Activated gamma-delta T cell treated with Interleukin-2 at 50 U/mL for 16 hours (primary cell): ENCODE measurements around the gene ANKRD6.
A peak's percentile ranks its signal among the peaks of the same experiment; 100 is the strongest.

Experiments
- DNase-seq: peaks from one replicate; pipeline ENCODE4 v3.0.0-alpha.2; 2020

The ANKRD6 gene

DNA sequence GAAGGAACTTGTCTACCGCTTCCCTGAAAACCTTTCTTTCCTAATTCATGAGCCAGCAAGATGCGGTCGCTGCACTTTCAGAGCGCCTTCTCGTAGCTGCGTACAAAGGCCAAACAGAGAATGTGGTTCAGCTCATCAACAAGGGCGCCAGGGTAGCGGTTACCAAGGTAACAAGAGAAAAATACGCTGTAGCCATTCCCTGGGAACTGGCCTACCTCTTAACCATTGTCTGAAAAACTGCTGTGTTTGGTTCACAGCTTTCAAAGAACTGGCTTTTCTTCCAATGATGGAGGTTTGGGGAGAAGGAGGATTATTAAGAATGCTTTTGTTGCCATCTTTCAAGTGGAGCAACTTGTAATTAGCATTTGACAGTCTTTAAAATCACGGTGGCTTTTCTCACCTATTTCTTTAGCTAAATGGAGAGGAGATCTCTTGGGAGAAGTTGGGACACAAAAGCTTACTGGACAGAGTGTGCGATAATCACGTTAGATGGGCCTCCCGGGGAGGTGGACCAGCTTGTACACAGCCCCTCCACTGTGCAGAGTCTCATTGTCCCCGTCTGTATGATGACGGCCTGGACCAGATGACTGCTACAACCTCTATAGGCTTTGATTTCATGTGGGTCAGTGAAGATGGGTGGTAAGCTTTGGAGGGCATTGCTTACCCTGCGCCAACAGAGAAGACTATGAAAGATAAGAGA lies 134.1 kb downstream of the ANKRD6 start:
- no peak for DNase-seq

DNA sequence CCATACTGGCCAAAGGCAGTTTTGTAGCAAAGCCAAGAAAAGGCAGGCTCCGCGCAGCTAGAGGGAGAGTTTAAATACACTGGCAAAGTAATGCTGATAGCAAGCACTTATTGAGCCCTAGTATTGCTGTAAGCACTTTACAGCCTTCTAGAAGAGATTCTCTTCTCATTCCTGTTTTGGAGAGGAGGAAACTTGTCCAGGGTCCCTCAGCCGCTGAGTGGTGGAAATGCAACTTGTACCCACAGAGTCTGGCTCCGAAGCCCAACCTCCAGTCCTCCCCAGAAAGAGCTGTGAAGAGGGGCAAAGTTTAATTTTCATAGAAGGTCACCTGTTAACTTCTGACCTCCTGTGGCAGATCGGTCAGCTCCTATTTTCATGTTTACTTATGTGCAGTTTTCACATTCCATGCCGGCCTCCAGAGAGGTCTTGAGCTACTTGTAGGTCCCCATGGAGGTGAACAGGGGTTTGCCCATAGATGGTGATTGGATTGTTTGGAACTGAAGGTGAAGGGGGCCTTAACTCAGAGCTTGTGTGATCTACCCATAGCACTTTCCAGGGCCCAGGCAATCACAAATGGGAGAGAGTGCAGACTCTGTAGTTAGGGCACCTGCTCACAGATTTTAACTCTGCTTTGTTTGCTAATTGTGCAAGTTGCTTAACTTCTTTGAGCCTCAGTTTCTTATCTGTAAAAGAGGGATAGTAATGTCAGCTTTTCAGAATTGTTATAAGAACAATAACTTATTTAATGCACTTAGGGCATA lies 134.9 kb downstream of the ANKRD6 start:
- DNase-seq = no peak

DNA sequence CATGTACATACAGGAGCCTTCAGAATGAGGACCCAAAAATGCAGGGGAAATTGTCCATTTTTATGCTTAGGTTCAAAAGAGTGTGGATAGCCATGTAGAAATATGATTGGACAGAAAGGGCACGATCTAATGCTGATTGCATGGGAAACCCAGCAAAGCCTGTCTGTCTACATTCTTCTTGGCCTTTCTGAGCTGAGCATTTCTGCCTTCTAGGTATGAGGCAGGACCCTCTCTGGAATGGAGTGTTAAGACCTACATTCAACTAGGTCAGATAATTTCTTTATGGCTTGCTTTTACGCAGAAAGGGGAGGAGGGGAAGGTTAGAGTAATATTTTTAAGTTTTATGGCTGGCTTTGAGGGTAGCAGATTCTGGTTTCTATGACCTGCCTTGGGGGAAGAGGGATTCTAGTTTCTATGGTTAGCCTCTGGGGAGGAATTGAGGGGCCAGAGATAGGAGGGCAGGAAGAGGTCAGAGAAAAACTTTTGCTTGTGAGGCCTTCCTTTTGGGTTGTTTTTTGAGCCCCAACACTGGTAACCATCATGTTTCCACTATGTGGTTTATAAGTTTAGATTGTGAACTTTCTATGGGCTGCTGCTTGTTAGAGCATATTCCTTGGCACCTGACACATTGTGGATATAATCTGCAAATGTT lies 142.1 kb downstream of the ANKRD6 start:
- no peak for DNase-seq

DNA sequence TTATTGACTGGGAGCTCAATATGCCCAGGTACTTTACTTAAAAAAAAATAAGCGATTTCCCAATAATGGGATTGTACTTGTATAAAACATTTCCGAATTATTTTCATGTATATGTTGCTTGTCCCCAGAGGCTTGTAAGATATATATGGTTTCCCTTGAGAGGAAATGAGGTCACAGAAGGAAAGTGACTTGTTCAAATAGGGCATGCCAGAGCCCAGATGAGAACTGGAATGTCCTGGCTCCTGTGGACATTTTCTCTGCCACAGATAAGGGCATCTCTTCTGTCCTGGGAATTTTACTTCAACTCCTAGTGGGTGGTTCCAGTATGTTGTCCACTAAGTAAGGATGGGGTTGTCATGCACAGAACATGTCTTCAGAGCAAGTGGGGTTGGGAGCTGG lies 142.6 kb downstream of the ANKRD6 start:
- no peak for DNase-seq

DNA sequence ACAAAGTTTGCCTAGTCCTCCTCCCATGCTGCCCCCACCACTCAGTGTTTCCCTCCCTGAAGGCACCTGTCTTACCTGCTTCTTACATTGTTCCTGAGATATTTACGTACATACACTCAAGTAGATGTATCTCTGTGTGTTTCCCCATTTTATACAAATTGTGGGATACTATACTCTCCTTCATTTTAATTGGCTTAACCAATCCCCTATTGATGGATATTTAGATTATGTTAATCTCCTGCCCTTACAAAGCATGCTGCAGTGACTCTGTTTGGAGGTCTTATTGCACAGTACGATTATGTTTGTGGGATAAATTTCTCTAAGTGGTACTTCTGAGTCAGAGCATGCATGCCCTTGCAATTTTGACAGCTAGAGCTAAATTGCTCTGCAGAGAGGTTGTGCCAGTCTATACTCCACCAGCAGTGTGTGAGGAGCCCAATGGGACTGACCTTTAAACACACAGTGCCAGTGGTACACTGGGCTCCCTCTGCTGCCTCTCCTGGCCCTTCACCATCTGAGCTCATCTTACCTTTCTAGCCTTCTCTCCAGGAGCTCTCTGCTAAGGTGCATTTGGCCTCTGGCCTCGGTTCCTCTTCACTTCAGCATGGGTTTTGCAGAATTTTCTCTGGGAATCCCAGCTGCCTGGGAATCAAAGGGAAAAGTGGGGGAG lies 148.2 kb downstream of the ANKRD6 start:
- no peak for DNase-seq

DNA sequence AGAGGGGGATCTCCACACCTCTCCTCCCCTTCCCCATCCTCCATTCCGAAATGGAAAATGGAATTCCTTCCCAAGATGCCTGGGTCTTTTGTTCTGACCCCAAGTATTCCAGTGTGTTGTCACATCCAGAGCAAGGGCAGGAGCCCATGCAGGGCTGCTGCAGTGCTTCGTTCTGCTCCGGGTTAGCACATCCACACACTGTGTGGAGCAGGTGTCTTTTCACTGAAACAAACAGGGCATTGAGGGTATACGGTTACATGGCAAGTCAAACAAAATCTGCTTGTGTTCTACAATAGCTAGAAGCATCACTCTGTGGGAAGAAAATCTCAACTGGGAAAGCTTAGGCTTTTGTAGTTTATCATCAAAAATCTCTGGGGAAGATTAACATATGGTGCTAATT lies 148.7 kb downstream of the ANKRD6 start:
- no peak for DNase-seq

DNA sequence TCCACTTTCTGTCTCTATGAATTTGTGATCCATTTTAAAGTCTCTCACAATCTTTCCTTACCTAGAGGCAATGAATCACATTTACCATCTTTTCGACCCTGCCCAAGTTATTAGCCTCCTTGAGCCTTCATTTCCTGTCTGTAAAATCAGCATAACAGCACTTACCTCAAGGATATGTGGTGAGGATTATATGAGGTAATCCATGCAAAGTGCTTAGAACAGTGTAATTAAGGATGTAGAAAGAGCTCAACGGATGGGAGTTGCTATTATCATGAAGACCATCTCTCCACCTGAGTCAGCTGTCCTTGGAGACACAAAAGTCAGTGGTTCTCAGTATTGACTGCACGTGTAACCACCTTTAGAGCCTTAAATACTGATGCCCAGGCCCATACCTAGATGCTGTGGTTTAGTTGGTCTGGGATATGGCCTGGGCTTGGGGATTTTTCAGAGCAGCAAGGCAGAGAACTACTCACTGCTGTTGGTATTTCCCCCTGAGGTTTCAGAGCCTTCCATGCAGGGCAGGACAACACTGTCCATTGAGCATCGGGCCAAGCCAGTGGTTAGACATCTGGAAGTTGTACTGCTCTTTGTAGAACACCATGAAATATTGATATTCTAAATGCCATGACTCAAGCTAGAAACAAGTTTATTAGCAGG lies 149.8 kb downstream of the ANKRD6 start:
- no peak for DNase-seq

DNA sequence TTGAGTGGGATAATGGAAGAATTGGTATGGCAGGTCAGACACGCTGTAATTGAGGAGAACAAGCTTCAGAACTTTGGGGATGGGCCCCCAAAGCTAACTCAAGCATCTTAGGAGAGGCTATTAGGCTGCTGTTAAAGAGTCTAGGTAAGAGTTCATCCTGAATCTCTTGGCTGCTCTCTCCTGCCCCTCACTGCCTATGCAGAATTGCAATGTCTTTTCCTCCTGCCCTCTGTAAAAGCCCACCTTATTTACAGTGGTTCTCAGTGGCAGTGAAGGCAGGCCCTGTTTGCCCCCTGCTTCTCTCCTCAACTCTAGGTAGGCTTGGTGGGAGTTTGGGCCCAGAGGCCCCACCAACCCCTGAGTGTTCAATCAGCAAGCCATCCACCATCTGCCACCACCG lies 150.6 kb downstream of the ANKRD6 start:
- DNase-seq = no peak

DNA sequence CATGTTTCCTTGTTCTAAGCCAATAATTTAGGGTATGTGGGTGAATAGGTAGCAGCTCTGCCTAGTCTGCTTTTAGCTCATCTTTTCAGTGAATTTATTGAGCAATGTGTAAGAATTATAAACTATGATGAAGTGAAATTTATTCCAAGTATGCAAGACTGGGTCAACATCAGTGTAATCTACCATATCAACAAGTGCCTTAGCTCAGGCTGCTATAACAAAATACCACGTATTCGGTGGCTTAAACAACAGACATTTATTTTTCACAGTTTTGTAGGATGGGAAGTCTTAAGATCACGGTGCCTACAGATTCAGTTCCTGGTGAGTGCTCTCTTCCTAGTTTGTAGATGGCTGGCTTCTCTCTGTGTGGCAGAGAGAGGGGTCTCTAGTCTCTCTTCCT lies 151.6 kb downstream of the ANKRD6 start:
- no peak for DNase-seq

DNA sequence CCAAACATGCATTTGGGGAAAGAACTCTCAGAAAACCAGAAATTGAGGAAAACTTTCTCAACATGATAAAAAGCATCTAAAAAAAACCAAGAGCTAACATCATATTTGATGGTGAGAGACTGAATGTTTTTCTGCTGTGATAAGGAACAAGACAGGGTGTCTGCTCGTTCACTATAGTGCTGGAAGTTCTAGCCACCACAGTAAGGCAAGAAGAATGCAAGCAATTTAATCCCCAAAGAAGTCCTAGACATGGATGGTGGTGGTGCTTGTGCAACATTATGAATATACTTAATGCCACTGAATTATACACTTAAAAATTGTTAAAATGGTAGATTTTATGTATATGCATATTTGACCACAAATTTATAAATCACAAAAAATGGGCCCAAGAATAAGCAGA lies 152.2 kb downstream of the ANKRD6 start:
- no peak for DNase-seq

DNA sequence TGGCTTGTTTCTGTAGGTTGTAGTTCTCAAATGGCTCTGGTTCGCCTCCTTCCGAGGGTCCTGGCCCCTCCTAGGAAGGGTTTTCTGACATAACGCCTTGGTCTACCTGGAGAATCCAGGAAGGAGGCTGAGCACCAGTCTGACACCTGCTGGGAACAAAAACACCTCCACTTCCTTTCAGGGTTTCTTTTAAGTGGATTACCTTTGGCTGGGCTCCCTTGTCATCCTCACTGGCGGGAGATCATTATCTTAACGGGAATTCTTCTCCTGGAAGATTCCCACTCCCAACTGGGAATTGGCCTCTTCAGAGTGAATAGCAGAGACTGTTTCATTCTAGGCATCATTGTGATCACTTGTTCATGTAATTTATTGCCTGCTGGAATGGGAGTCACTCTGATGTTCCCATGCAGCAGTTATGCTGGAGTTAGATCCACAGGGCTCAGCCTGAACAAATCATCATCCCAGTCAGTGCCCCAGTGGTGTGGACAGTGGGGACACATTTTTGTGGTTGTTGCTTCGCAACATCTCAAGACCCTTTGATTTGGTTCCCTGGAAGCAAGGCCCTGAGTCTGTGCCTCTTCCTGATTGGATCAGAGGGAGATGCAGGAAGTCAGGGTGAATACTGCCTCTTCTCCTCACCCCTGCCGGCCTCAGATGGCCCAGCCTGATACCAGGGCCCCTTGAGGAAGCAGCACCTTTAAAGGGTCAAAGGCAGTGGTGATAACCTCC lies 156.5 kb downstream of the ANKRD6 start:
- DNase-seq = no peak

DNA sequence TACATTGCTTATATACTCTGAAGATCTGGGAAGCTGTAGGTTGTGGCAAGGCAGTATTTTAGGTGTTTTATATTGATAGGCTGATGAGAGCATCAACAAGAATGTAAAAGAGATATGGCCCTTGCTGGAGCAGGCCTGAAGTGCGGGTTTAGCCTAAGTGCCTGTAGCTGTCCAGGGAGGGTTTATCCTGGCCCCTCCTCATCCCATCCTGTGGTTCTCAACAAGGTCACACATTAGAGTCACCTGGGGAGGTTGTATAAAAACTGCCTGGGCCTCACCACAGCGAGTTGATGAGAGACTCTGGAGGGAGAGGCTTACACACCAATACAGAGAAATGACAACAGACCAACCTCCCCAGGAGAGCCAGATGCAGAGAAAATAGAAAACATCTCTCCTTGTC lies 157.2 kb downstream of the ANKRD6 start:
- DNase-seq = no peak

DNA sequence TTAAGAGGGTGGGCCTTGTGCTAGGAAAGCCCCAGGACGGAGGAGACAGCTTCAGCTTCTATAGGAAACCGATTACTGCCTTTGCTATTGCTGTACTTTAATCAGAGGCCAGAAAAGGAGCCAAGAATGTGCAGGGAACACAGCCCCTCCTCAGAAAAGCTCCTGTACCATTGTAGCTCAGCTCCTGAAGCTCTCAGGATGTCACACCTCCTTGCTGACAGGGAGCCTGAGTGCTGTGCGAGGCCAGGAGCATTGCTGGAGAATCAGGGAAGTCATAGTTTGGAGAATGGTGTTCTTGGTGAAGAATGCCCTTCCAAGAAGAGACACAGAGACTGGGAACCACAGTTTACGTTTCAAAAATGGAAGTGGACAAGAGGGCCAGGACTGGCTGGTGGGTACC lies 158.8 kb downstream of the ANKRD6 start:
- no peak for DNase-seq

DNA sequence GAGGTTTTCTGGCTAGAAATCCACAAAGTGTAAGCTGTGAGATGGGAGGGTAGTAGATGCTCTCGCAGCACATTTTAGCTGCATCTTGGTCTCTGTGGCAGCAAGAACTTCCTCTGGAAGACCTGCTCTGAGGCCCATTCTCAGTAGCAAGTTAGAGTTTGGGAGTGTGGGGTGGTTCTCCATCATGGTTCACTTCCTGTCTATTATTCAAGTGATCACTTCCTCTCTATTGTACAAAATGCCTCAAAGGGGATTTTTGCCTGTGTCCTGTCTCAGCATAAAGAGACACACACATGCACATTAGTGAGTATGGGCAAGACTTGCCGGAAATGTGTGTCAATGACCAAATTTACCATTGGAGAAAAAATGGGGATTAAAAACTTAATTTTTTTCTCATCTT lies 163.1 kb downstream of the ANKRD6 start:
- no peak for DNase-seq

DNA sequence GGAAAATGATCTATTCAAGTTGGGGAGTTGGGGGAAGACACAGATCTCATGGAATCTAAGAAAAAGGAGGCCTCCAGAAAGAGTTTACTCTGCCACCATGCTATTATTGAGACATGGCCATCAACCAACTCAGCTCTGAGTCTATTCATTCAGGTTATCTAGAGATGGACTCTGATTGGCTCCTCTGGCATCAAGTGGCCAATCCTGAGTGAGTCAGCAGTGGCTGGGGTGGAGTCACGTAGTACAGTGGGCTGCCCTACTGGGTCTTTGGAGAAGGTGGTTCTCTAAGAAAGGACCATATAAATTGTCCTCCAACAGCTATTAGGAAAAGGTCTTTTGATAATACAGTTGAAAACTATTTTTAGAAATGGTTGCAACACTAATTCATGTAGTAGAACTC lies 163.5 kb downstream of the ANKRD6 start:
- DNase-seq = no peak

DNA sequence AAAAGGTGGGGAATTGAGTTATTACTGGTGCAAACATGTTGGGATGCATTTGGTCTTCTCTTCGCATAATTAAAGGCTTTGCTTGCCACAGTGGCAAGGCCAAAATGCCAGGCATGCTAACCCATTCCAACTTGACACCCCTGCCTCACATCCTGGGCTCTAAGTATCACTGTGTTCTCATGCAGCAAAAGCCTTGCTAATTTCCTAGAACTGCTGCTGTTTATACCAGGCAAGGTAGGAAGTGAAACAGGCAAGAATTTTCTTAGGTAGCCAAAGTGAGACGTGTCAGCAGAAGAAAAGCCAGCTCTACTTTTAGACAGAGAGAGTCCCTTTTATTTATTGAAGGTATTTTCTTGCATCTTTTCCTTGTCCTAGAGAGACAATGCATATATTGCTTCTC lies 164.4 kb downstream of the ANKRD6 start:
- no peak for DNase-seq

DNA sequence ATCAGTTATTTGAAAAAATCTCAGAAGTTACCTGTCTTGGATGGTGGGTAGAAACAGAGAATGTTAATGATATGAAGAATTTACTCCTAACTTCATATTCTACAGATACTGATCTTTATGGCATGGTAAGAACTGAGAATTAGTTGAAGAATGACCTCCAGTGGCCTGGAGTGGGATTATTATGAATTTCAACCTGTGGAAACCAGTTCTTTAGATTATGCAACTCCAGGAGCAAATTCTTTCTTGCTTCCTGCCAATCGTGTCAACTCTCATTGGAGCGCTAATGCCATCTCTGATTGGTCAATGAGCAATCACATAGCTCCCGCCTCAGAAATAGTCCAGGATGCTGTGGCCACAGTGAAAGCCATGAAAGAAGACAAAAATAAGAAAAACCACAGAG lies 165.0 kb downstream of the ANKRD6 start:
- DNase-seq = no peak

DNA sequence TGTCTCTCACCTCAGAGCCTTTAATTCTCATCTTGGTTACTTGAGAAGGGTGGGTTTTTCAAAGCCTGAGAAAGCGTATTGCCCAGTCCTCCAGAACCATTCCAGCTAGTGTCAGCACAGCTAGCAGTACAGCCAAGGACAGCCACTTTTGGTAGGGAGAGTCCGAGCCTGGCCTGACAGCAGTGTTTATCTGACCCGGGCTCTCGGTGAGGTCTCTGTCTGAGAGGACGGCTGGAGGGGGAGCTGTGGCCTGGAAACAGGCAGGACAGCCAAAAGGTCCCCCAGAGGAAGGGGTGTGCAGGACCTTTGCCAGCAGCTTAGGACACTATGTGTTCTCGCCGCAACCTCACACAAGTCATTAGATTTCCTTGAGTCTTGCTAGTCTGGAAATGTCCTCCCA lies 166.8 kb downstream of the ANKRD6 start:
- DNase-seq = no peak

DNA sequence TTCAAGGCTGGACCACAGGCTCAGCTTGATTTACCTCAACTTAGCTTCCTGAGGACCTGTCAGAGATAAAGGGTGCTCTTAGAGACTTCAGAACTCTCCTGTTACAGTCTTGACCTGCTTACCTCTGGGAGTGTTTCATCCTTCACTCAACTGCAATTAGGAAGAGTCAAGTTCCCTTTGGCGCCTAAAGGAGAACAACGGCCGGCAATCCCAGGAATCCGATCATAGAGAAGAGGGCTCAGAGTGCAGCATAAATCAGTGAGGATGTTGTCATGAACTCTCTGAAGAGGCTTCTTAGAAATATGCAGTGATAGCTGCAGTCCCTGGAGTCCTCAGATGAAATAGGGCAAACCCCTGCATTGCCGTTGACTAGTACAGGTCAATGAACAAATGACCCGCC lies 169.2 kb downstream of the ANKRD6 start:
- no peak for DNase-seq

DNA sequence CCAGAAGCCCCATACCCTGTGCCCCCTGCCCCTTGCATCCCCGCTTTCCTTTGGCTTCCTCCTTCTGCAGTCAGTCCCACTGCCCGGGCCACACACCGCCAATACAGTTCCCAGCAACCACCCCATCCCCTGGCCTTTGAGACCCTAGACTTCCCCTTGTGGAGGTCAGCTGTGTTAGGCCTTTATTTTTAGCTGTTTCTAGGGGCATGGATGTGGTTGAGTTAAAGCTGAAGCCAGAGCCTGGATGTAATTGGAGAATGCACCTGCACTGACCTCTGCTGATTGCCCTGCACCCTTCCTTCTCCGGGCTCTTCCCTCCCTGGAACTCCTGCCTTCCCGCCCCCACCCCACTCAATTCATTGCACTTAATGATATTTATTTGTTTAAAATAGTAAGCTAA lies 171.7 kb downstream of the ANKRD6 start:
- DNase-seq = no peak

DNA sequence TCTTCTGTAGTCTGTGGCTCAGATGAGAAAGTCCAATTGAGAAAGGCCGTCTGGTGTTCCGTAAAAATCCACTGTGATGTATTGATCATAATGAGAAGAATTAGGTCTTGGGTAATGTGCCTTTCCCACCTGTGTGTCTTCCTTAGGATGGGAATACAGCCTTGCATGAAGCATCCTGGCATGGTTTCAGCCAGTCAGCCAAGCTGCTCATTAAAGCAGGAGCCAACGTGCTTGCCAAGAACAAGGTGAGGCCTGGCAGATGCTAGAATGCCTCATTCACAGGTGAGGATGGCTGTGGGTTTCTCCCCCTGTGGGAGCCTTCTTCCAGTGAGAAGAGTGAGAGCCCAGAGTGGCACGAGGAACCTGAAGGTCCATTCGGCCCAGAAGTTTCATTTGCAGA lies 172.9 kb downstream of the ANKRD6 start:
- no peak for DNase-seq

DNA sequence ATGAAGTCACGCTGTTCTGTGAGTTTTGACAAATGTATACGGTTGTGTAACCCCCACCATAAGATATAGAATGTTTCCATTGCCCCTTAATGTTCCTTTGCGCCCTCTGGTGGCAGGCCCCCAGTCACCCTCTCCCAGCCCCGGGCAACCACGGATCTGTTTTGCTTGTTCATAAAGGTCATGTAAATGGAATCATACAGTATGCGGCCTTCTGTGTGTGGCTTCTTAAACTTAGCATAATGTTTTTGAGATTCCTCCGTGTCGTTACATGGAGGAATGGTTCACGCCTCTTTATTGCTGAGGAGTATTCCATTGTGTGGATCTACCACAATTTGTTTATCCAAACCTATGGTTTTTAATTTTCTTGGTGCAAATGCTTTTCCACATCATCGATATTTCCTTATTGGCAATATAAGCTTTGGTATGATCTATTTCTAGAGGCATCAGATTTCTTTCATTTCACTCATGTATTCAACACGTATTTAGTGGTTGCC lies 177.2 kb downstream of the ANKRD6 start:
- peak; percentile 83 for DNase-seq
